ENCODE results near the gene GPC5.

DNA sequence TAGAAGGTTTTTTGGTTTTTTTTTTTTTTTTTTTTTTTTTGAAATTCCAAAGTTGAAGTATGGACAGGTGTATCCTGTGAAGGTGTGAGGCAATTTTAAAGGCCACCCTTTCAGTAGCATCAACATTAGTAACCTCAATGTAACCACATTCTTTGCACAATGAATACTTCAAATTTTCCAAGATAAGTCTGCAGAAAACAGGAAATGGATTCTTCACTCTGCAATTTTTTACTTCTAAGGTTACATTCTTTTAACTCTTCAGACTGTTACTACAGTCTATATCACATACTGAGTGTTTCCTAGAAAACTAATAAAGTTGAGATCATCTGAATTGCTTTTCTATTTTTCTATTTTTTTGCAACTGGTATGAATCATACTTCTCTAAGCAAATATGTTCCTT lies 1259.1 kb downstream of the GPC5 start:
- TF ChIP-seq, protein P1, sequence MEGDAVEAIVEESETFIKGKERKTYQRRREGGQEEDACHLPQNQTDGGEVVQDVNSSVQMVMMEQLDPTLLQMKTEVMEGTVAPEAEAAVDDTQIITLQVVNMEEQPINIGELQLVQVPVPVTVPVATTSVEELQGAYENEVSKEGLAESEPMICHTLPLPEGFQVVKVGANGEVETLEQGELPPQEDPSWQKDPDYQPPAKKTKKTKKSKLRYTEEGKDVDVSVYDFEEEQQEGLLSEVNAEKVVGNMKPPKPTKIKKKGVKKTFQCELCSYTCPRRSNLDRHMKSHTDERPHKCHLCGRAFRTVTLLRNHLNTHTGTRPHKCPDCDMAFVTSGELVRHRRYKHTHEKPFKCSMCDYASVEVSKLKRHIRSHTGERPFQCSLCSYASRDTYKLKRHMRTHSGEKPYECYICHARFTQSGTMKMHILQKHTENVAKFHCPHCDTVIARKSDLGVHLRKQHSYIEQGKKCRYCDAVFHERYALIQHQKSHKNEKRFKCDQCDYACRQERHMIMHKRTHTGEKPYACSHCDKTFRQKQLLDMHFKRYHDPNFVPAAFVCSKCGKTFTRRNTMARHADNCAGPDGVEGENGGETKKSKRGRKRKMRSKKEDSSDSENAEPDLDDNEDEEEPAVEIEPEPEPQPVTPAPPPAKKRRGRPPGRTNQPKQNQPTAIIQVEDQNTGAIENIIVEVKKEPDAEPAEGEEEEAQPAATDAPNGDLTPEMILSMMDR (IDR thresholded peaks at IDR 0.05), result no peak
- no peak for TF ChIP-seq POLR2A (IDR thresholded peaks at IDR 0.05)

All from uterus (tissue), 2 donors.